BJ (cell line): ENCODE measurements around the gene PDE10A. TPM values are rescaled to one million over a fixed set of nuclear protein-coding genes. Genes with fewer than 3 reads are reported as not detected.

Experiments
- CTCF ChIA-PET: fragments of 350-600 bp; formaldehyde crosslinking; extraction: SDS; loops from one replicate; lab custom pipeline; 2021; ENCODE audit warnings: antibody characterized with exemption, inconsistent platforms; lab: Yijun Ruan, JAX
- POLR2A ChIA-PET: fragments of 300-600 bp; sonication (Branson Sonifier 250); formaldehyde crosslinking; extraction: SDS; loops from one replicate; lab custom pipeline; 2021; ENCODE audit warnings: antibody characterized with exemption; lab: Charles Lee
- DNase-seq: peaks from one replicate; pipeline ENCODE4 v3.0.0-alpha.2; 2011; ENCODE audit warnings: low read depth
- H3K27me3 ChIP-seq: 2 replicates; pipeline ENCODE4 v1.6.0; 2011; ENCODE audit warnings: low read length; ENCODE audit not compliant: control insufficient read depth, insufficient read depth
- H3K36me3 ChIP-seq: 2 replicates; pipeline ENCODE4 v1.5.1; 2011; ENCODE audit warnings: low read length; ENCODE audit not compliant: control insufficient read depth, insufficient read depth
- H3K4me3 ChIP-seq: 2 replicates; pipeline ENCODE4 v1.5.1; 2011; ENCODE audit warnings: low read depth, mild to moderate bottlenecking, control low read depth, low read length
- polyA plus RNA-seq: library from polyadenylated mRNA; depleted of rRNA; stranded (reverse); fragments of >200 nt; gene quantifications from 2 replicates; pipeline ENCODE4 v1.2.3, GENCODE V29; 2011
- TF ChIP-seq, protein P1 (sequence below): IDR thresholded peaks from 2 replicates; pipeline ENCODE4 v1.5.1; 2011; ENCODE audit warnings: low read depth, mild to moderate bottlenecking, control low read depth, inconsistent platforms, low read length, moderate library complexity; ENCODE audit not compliant: insufficient read depth

The PDE10A gene
- polyA plus RNA-seq, 1 experiment: 0.36 TPM

DNA sequence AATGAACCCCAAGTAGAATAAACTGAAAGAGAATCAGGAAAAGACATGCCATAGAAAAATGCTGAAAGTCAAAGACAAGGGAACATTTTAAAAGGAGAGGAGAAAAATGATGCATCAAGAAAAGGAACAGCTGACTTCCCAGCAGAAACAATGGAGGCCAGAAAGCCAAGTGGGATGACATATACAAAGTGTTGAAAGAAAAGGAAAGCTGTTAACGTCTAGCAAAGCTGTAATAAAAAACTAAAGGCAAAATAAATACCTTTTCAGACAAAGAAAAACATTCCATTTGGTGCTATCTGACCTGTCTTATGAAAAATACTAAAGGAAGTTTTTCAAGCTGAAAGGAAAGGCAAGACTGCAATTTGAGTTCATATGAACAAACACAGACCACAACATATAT is 34.1 kb upstream of the PDE10A start:
- CTCF ChIA-PET: no interaction called here
- POLR2A ChIA-PET: no interaction called here
- Histone ChIP-seq H3K36me3 (no peaks in the 10 kb centered on the region), H3K4me3 (no peak overlapping the region), H3K27me3 (no peaks in the 10 kb centered on the region)
- no peak for DNase-seq
- TF ChIP-seq, protein P1, sequence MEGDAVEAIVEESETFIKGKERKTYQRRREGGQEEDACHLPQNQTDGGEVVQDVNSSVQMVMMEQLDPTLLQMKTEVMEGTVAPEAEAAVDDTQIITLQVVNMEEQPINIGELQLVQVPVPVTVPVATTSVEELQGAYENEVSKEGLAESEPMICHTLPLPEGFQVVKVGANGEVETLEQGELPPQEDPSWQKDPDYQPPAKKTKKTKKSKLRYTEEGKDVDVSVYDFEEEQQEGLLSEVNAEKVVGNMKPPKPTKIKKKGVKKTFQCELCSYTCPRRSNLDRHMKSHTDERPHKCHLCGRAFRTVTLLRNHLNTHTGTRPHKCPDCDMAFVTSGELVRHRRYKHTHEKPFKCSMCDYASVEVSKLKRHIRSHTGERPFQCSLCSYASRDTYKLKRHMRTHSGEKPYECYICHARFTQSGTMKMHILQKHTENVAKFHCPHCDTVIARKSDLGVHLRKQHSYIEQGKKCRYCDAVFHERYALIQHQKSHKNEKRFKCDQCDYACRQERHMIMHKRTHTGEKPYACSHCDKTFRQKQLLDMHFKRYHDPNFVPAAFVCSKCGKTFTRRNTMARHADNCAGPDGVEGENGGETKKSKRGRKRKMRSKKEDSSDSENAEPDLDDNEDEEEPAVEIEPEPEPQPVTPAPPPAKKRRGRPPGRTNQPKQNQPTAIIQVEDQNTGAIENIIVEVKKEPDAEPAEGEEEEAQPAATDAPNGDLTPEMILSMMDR: no peak

DNA sequence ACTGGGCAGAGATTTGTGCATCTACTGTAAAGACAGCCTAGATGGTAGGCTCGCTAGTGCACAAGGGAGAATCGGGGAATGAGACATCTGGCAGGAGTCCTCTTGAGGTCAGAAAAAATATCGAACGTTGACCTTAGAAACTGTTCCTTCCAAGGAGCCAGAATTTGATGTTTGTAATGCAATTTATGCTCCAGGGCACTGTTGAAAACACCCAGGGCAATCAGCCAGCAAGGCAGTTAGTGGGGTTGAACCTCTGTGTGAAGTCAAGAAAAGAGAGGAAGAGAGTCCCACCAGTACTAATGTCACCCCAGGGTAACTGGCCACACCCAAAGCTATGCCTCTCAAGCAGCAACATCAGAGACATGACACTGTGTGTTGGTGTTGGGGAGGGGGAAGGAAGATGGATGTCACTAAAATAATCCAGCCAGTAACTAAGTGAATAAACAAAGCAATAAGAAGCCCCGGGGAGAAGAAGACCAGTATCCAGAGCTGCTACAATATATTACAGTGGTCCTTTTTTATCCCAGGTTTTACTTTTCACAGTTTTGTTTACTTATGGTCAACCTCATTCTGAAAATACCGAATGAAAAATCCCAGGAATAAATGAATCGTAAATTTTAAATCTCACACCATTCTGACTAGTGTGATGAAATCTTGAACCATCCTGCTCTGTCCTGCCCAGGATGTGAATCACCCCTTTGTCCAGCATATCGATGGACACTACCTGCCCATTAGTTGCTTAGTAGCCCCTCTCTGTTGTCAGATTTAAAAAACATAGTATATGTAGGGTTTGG is 32.9 kb upstream of the PDE10A start:
- no peaks in the 10 kb centered on the region for H3K36me3 ChIP-seq
- CTCF ChIA-PET: no interaction called here

DNA sequence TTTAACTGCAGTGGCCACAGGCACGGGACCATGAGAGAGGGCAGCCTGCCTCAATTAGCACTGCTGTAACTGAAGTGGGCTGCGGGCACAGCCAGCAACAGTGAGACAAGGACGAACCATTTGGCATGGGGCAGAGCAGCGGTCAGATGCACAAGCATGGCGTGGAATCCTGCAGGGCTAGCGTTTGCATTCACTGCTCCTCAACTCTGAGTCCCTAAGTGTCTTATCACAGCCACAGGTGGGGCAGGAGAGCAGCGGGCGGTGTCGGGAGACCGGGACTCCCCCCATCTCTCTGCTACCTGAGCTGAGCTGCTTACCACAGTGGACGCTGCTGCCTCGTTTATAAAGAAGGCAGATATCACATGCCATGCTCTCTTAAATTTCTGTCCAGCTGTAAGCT is 31.3 kb upstream of the PDE10A start:
- Histone ChIP-seq H3K4me3 (no peak overlapping the region), H3K27me3 (no peaks in the 10 kb centered on the region), H3K36me3 (no peaks in the 10 kb centered on the region)
- ChIA-PET POLR2A (no interaction called here), CTCF (no interaction called here)
- TF ChIP-seq, protein P1: no peak
- DNase-seq: no peak

More for the DNA sequence above, 32.9 kb upstream of the PDE10A start:
- DNase-seq: no peak
- TF ChIP-seq, protein P1: no peak
- Histone ChIP-seq H3K4me3 (no peak overlapping the region), H3K27me3 (no peaks in the 10 kb centered on the region)
- POLR2A ChIA-PET: no interaction called here

DNA sequence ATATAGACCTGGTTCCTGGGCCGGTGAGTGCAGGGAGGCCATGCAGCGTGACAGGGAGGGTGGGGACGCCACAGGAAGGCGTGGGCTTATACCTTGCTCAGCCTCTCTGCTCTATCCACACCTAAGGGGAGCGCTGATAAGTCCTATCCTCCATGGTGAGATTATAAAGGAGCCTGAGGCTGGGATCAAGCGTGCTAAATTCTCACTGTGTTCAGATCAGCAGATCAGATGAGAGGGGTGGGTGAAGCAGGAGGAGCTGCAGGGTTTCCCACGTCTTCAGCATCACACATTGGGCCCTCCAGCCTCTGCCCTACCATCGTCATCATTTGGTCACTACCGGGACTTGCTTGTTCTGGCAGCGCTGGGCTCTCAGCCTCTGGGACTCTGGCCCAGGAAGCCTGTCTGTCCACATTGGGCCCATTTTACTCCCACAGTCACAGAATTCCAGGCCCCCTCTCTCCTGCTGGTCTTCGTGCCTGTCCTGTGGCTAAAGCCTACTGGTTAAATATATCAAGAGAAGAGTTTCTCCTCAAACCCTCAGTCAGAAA is 29.1 kb upstream of the PDE10A start:
- TF ChIP-seq, protein P1: no peak
- no peaks in the 10 kb centered on the region for H3K27me3 ChIP-seq
- ChIA-PET CTCF (no interaction called here), POLR2A (no interaction called here)
- H3K36me3 ChIP-seq: no peaks in the 10 kb centered on the region
- DNase-seq: no peak
- H3K4me3 ChIP-seq: no peak overlapping the region

DNA sequence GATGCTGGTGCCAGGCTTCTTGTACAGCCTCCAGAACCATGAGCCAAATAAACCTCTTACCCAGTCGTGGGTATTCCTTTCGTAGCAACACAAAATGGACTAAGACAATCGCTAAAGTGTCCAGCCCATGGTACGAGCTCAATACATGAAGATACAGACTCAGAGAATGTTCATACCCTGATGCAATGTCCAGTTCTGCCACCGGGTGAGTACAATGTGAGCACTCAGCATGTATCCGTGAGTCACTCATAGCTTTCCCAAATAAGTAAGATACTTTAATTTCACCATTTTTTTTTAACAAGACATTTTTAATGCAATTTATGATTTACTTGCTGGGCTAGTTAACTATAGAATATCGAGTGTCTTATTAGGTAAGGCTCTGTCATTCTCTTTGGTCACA is 26.7 kb upstream of the PDE10A start:
- POLR2A ChIA-PET: no interaction called here

More for the DNA sequence above, 26.7 kb upstream of the PDE10A start:
- Histone ChIP-seq H3K4me3 (no peak overlapping the region), H3K36me3 (no peaks in the 10 kb centered on the region), H3K27me3 (no peaks in the 10 kb centered on the region)
- TF ChIP-seq, protein P1: no peak
- CTCF ChIA-PET: no interaction called here
- DNase-seq: no peak
